Measurements from ENCODE around the gene MRPS5.

The MRPS5 gene

GRCh38 chr2:95091885-95092555 is 29.6 kb downstream of the MRPS5 start:
- DNase-seq (ENCODE audit: low read depth in 1 of 2, low spot score in 1 of 2): no peak

GRCh38 chr2:95087379-95087778 is 34.2 kb downstream of the MRPS5 start:
- DNase-seq (ENCODE audit: low read depth in 1 of 2, low spot score in 1 of 2): no peak

- DNase-seq (ENCODE audit: low read depth in 1 of 2, low spot score in 1 of 2): no peak
These were observed 35.6 kb downstream of the MRPS5 start for GRCh38 chr2:95086017-95086416.

GRCh38 chr2:95082477-95082876 is 39.1 kb downstream of the MRPS5 start:
- no peak for DNase-seq (ENCODE audit: low read depth in 1 of 2, low spot score in 1 of 2)

- DNase-seq (ENCODE audit: low read depth in 1 of 2, low spot score in 1 of 2): no peak
These were observed 42.4 kb downstream of the MRPS5 start for GRCh38 chr2:95079199-95079683.

GRCh38 chr2:95077861-95078603 is 43.6 kb downstream of the MRPS5 start:
- no peak for DNase-seq (ENCODE audit: low read depth in 1 of 2, low spot score in 1 of 2)

- no peak for DNase-seq (ENCODE audit: low read depth in 1 of 2, low spot score in 1 of 2)
These were observed 44.1 kb downstream of the MRPS5 start for GRCh38 chr2:95077530-95077825.

- DNase-seq (ENCODE audit: low read depth in 1 of 2, low spot score in 1 of 2): peak; percentile 81 to 86
These were observed 44.7 kb downstream of the MRPS5 start for GRCh38 chr2:95076705-95077529.

- DNase-seq (ENCODE audit: low read depth in 1 of 2, low spot score in 1 of 2): no peak
These were observed 46.0 kb downstream of the MRPS5 start for GRCh38 chr2:95075440-95076132.

GRCh38 chr2:95074663-95075439 is 46.8 kb downstream of the MRPS5 start:
- DNase-seq (ENCODE audit: low read depth in 1 of 2, low spot score in 1 of 2): peak; percentile 24 to 53

- no peak for DNase-seq (ENCODE audit: low read depth in 1 of 2, low spot score in 1 of 2)
These were observed 47.5 kb downstream of the MRPS5 start for GRCh38 chr2:95073856-95074662.

- DNase-seq (ENCODE audit: low read depth in 1 of 2, low spot score in 1 of 2): no peak
These were observed 49.2 kb downstream of the MRPS5 start for GRCh38 chr2:95072424-95072823.

GRCh38 chr2:95071856-95072255 is 49.8 kb downstream of the MRPS5 start:
- no peak for DNase-seq (ENCODE audit: low read depth in 1 of 2, low spot score in 1 of 2)

- DNase-seq (ENCODE audit: low read depth in 1 of 2, low spot score in 1 of 2): no peak
These were observed 52.1 kb downstream of the MRPS5 start for GRCh38 chr2:95069465-95069864.

GRCh38 chr2:95068256-95068655 is 53.4 kb downstream of the MRPS5 start:
- DNase-seq (ENCODE audit: low read depth in 1 of 2, low spot score in 1 of 2): no peak

GRCh38 chr2:95063086-95063958 is 58.3 kb downstream of the MRPS5 start:
- DNase-seq (ENCODE audit: low read depth in 1 of 2, low spot score in 1 of 2): no peak

- no peak for DNase-seq (ENCODE audit: low read depth in 1 of 2, low spot score in 1 of 2)
These were observed 59.1 kb downstream of the MRPS5 start for GRCh38 chr2:95062242-95063085.
